Hepatocyte (in vitro differentiated cells): ENCODE data around the gene BCL2L15.

ENCODE experiments used
- EZH2 ChIP-seq: fragments of 200-600 bp; sonication (generic); IDR thresholded peaks from 2 replicates; pipeline ENCODE4 v1.6.1; 2016; ENCODE audit warnings: antibody characterized with exemption, mild to moderate bottlenecking, borderline replicate concordance
- EZH2phosphoT487 ChIP-seq: fragments of 200-600 bp; sonication (generic); IDR thresholded peaks from one replicate; pipeline ENCODE4 v1.6.1; 2018; ENCODE audit warnings: antibody characterized with exemption, mild to moderate bottlenecking, low read depth, moderate library complexity; ENCODE audit not compliant: unreplicated experiment, severe bottlenecking
- TF ChIP-seq, protein P1 (sequence below): fragments of 200-600 bp; sonication (generic); IDR thresholded peaks from 2 replicates; pipeline ENCODE4 v1.5.1; 2016; ENCODE audit warnings: antibody characterized with exemption, mild to moderate bottlenecking; ENCODE audit not compliant: poor library complexity

DNA sequence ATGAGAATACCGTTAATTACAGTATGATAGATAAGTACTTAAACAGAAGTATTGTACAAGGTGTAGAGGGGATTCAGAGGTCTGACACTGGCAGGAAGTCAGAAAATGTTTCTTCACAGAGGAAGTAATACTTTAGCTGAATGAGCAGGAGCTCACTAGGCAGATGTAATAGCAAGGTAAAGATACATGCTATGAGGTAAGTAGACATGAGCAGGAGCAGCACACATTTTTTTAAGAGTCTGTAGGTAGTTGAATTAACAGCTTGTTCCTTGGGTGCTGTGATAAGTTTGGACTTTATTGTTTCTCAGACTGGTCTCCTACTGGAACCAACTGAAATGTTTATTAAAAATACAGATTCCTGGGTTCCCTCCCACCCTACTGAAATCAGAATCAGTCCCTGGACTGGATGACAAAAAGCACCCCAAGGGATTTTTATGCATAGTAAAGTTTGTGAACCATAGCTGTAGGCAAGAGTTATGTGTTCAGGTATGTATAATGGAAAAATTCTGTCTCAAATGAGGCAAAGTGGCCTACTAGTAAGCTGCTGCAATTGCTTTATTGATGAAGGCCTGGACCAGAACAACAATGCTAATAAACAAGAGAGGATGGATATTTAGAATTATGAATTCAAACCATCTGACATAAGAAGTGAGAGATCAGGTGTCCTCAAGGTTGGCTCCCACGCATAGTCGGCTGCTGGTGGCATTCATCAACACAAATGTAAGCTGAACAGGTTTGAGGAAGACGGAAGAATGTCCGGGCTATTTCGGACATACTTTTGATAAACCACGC is 16.3 kb upstream of the BCL2L15 start:
- TF ChIP-seq, protein P1, sequence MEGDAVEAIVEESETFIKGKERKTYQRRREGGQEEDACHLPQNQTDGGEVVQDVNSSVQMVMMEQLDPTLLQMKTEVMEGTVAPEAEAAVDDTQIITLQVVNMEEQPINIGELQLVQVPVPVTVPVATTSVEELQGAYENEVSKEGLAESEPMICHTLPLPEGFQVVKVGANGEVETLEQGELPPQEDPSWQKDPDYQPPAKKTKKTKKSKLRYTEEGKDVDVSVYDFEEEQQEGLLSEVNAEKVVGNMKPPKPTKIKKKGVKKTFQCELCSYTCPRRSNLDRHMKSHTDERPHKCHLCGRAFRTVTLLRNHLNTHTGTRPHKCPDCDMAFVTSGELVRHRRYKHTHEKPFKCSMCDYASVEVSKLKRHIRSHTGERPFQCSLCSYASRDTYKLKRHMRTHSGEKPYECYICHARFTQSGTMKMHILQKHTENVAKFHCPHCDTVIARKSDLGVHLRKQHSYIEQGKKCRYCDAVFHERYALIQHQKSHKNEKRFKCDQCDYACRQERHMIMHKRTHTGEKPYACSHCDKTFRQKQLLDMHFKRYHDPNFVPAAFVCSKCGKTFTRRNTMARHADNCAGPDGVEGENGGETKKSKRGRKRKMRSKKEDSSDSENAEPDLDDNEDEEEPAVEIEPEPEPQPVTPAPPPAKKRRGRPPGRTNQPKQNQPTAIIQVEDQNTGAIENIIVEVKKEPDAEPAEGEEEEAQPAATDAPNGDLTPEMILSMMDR, result no peak
- no peak for TF ChIP-seq EZH2phosphoT487
- TF ChIP-seq EZH2, result no peak
